C4-2B (cell line): ENCODE results near the gene FGF8.

Source experiments
- H3K27ac ChIP-seq: fragments of 450-650 bp; 2 replicates; pipeline ENCODE4 v1.5.1; 2017
- ZFX ChIP-seq: fragments of 450-650 bp; IDR thresholded peaks from 2 replicates; pipeline ENCODE4 v1.6.1; 2017
- TF ChIP-seq, protein P1 (sequence below): fragments of 450-650 bp; conservative IDR thresholded peaks from 2 replicates; pipeline ENCODE4 v1.5.1; 2017; ENCODE audit warnings: mild to moderate bottlenecking

FGF8 gene

DNA sequence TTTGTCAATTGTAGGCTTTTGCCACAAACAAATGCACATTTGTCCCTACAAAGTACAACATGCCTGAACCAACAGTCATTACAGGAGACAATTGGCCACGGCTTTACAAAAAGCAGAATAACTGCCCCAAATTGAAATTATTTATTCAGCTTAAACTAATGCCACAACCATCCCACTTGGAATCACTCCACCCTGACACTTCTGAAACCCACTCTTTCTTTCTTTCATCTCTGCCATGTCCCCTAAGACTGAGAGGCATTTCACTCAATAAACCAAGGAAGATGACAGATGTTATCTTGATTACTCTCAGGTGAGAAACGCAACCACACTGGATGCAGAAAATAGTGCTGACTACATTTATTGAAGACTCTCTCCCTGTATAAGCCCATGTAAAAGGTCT is 9.9 kb upstream of the FGF8 start:
- H3K27ac ChIP-seq, result no peak overlapping the region
- TF ChIP-seq, protein P1, sequence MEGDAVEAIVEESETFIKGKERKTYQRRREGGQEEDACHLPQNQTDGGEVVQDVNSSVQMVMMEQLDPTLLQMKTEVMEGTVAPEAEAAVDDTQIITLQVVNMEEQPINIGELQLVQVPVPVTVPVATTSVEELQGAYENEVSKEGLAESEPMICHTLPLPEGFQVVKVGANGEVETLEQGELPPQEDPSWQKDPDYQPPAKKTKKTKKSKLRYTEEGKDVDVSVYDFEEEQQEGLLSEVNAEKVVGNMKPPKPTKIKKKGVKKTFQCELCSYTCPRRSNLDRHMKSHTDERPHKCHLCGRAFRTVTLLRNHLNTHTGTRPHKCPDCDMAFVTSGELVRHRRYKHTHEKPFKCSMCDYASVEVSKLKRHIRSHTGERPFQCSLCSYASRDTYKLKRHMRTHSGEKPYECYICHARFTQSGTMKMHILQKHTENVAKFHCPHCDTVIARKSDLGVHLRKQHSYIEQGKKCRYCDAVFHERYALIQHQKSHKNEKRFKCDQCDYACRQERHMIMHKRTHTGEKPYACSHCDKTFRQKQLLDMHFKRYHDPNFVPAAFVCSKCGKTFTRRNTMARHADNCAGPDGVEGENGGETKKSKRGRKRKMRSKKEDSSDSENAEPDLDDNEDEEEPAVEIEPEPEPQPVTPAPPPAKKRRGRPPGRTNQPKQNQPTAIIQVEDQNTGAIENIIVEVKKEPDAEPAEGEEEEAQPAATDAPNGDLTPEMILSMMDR, result no peak

DNA sequence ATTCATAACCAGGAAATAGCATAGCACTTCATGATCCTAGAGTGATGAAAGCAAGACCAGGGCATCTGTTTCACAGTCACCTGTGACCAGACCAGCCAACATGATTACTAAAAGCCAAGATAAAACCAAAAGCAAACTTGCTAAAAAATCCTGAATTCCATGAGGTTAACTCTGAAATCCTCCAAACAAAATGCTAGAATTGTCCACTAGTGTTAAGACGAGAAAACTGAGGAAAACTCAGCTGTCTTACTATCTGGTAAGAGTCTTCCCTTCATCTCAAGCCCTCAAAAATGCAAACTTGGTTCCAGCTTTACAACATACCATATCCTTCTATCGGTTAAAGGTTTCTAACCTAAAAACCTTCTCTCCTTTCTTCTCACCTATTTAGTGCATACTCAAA is 8.6 kb upstream of the FGF8 start:
- no peak overlapping the region for H3K27ac ChIP-seq
- TF ChIP-seq, protein P1, result no peak
- no peak for TF ChIP-seq ZFX

DNA sequence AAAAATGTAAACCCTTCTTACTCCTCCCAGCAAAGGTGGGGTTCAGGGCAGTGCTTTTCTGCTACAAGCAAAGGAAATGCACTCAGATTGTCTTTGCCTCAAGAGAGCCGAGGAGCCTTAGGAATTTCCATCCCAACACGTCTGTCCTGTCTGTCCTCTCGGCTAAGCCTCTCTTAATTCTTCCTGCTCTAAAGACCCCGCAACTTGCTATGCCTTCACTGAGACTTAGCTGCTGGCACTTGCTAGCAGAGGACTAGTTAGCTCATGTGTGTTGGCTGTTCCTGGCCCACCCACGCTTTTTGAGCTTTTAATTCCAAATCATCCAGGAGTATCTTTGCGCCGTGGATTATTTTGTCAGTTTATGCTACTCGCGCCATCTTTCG is 7.8 kb upstream of the FGF8 start:
- TF ChIP-seq ZFX, result no peak
- TF ChIP-seq, protein P1, result no peak
- H3K27ac ChIP-seq, result peak overlapping the region; percentile 74

DNA sequence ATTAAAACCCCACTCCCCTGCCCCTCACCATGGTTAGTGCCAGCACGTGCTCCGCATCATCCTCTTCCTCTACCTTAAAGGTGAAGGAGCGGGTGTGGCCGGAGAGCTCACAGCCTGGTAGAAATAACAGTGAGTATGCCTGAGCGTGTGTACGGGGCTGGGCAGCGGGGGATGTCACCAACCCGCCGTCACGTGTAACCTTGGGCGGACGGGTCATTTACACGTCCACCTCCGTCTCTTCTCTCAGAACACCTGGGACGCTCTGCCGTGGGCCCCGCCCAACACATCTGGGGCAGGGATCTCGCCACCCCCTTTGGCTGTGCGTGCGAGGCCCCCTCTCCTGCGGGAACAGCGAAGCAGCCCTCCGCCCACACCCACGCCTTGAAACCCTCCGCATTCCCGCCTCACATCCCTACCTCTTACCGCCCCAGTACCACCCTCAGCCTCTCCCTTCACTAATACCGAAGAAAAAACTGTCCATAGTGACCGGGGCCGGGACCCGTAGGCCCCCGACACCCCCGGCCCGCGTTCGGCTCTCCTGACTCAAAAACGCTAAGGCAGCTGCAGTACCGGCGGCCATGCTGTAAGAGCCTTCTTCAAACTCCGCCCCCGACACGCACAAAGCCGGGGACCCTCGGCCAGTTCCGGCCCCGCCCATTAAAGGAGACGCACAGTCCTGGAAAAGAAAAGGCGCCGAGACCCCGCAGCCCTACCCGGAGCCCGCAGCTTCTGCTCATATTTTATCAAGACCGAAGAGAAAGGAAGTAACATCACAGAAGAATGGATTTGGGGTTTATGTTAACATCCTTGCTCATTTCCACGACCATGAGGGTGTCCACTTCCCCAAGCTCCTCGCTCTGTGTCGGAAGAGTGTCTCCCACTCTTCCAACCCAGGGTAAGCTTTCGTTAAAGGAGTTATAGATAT is 7.2 kb upstream of the FGF8 start, which contains the start of gene NPM3:
TSS of gene NPM3 (minus strand) at position 636 of the 925 bp plus-strand sequence. CDS start at position 580, 56 bp downstream.
- peak within 1 kb of the TSS; percentile 74 for H3K27ac ChIP-seq

DNA sequence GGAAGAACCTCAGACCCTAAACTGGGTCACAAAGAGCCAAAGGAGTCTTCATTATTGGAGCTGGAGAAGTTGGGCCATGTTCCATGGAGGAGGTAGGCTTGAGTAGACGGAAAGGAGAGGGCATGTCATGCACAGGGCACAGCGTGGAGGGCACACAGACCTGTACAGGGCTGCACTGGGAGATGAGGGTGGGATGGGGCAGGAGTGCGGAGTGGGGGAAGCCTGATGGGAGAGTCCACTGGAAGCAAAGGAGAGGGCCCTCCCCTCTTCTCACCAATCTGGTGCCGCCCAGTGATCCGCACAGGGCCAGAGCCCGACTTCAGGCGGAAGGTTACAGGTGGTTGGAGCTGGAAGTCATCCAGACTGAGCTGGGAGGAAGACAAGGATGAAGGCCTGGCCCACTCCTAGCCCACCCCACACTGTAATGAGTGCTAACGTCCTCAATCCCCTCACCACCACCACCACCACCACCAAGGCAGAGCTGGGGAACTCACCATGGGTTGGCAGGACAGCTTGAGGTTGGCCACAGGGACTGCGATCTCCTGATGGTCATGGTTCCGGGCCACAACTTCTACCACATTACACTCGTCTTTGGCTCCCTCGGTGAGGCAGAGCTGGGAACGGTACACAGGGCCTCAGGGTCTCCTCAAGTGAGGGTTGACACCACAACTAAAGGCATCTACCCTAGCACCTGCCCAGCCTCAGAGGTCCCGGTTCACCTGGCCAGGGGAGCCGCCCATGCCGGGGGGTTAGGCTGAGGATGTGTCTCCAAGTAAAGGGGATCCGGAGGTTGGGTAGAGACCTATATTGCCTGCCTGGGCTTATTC is 6.3 kb upstream of the FGF8 start:
- H3K27ac ChIP-seq, result peak overlapping the region; percentile 74
- TF ChIP-seq, protein P1, result no peak
- no peak for TF ChIP-seq ZFX

More for the DNA sequence above, 7.2 kb upstream of the FGF8 start, which contains the start of gene NPM3:
- no peak for TF ChIP-seq ZFX
- TF ChIP-seq, protein P1, result no peak

DNA sequence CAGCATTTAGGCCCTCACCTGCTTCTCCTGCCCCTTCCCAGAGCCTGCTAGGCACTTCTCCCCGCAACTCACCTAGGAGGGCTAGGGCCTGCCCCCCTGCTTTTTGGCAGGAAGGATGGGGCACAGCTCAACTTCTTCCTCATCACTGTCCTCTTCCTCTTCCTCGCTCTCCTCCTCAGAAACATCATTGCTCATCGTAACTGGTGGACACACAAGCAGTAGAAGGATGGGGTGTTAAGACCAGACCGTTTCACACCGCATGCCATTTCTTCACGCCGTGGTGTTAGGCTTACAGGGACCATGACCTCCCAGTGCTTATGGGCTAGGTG is 5.7 kb upstream of the FGF8 start:
- TF ChIP-seq, protein P1, result no peak
- no peak for TF ChIP-seq ZFX
- peak overlapping the region; percentile 74 for H3K27ac ChIP-seq
